ENCODE results near the gene CIB2. TPM values are rescaled to one million over a fixed set of nuclear protein-coding genes. Genes with fewer than 3 reads are reported as not detected.

Gene CIB2
- total RNA-seq, 1 experiment from 2014 or later: 43.2 TPM

DNA sequence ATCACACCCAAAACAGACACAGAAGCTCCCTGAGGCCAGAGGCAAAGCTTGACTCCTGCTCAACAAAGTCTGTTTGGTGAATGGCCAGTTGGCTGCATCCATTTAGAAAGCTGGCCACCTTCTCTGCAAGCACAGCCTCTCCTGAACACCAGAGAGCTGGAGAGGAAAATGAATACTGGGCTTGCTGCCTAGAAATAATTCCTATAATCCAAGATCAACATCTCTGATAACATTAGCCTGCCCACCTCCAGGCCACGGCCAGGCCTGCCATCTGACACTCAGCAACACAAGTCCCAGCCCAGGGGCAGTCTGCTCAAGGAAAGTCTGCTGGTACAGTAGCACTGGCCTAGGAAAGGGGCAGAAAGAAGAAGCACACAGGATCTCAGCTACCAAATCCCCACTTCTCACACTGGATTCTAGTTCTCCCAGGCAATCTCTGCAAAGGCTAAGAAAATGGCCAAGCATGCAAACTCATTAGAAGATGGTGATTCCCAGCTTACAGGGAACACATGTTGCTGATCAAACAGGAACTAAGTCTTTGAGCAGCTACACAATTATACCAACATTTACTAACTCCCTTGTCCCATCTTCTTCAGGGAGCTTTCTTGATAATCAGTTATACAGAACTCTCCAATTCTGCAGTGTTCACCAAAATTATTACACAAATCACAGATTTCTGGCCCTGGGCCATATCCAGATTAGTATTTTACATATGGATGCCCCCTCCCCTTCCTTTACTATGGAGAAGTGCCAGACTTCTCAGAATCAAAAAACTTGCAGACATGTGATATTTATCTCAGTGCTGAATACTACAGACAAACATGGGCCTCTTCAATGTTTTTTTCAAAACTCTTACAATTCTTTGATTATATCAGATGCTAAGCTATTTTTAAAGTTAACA, 63.7 kb downstream of the CIB2 start:
- Histone ChIP-seq H2AK5ac (ENCODE audit: insufficient read length, low read length) (no peak overlapping the region), H3K9ac (ENCODE audit: extremely low read depth, insufficient read length, low read length) (no peak overlapping the region), H3K4me1 (ENCODE audit: insufficient read depth, low read length) (peaks cover 19% of the 10 kb centered on the region), H4K20me1 (ENCODE audit: control insufficient read depth, insufficient read depth, insufficient read length) (no peaks in the 10 kb centered on the region), H3K4me2 (ENCODE audit: insufficient read depth, insufficient read length, low read length) (no peak overlapping the region), H2BK120ac (ENCODE audit: low read depth, low read length, poor library complexity, severe bottlenecking) (no peak overlapping the region), H3K23me2 (ENCODE audit: insufficient read length, low read depth, low read length, poor library complexity, severe bottlenecking) (no peaks in the 10 kb centered on the region), H2BK20ac (ENCODE audit: low read depth, low read length, poor library complexity, severe bottlenecking) (no peak overlapping the region), H2AFZ (ENCODE audit: low read length) (no peak overlapping the region), H2BK5ac (ENCODE audit: insufficient read length, low read length) (no peak overlapping the region), H3K18ac (ENCODE audit: insufficient read length, low read depth, low read length) (no peak overlapping the region), H3K9me3 (ENCODE audit: control insufficient read depth, low read depth, low read length) (no peaks in the 10 kb centered on the region), H3K79me2 (ENCODE audit: insufficient read depth, low read length) (peaks cover 3% of the 10 kb centered on the region; the same call in 1 of the 2 replicates), H3K79me1 (ENCODE audit: insufficient read depth, low read depth, low read length, poor library complexity, severe bottlenecking) (peaks cover 2% of the 10 kb centered on the region), H2BK12ac (ENCODE audit: insufficient read length, low read depth, low read length) (no peak overlapping the region), H4K91ac (ENCODE audit: insufficient read length, low read depth, low read length) (no peak overlapping the region), H3K23ac (ENCODE audit: insufficient read length, low read depth, low read length) (no peak overlapping the region), H3K27ac (ENCODE audit: insufficient read length, low read depth, low read length) (no peak overlapping the region), H2BK15ac (ENCODE audit: low read depth, low read length) (no peak overlapping the region), H3K56ac (ENCODE audit: insufficient read length, low read depth, low read length) (no peak overlapping the region), H3T11ph (ENCODE audit: low read length) (no peak overlapping the region), H4K5ac (ENCODE audit: insufficient read length, low read depth, low read length) (no peak overlapping the region), H3K14ac (ENCODE audit: insufficient read depth, low read length) (no peak overlapping the region), H4K8ac (replicated peaks; ENCODE audit: insufficient read length, low read depth, low read length) (no peak overlapping the region), H3K4ac (ENCODE audit: low read depth, low read length) (no peak overlapping the region), H3K27me3 (ENCODE audit: insufficient read depth, low read length) (no peaks in the 10 kb centered on the region)
- Mint-ChIP-seq H3K4me3 (no peak overlapping the region), H3K36me3 (ENCODE audit: insufficient read depth in 1 of 3, low read depth in 3 of 3) (no peaks in the 10 kb centered on the region), H3K27me3 (ENCODE audit: low read depth) (no peaks in the 10 kb centered on the region), H3K4me1 (peaks cover 36 to 62% of the 10 kb centered on the region in 2 experiments), H3K9me3 (no peaks in the 10 kb centered on the region), H3K27ac (peak overlapping the region in 2 of 3 experiments; percentile 12 to 63; a peak in 1 of 7 replicates)
- TF ChIP-seq, protein P1, sequence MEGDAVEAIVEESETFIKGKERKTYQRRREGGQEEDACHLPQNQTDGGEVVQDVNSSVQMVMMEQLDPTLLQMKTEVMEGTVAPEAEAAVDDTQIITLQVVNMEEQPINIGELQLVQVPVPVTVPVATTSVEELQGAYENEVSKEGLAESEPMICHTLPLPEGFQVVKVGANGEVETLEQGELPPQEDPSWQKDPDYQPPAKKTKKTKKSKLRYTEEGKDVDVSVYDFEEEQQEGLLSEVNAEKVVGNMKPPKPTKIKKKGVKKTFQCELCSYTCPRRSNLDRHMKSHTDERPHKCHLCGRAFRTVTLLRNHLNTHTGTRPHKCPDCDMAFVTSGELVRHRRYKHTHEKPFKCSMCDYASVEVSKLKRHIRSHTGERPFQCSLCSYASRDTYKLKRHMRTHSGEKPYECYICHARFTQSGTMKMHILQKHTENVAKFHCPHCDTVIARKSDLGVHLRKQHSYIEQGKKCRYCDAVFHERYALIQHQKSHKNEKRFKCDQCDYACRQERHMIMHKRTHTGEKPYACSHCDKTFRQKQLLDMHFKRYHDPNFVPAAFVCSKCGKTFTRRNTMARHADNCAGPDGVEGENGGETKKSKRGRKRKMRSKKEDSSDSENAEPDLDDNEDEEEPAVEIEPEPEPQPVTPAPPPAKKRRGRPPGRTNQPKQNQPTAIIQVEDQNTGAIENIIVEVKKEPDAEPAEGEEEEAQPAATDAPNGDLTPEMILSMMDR (conservative IDR thresholded peaks at IDR 0.05): no peak
- WGBS (ENCODE audit: extremely low coverage, insufficient read length, low lambda C conversion rate): no CpG with 5 or more reads among the region's 1 CpG
- DNase-seq: no peak
